ENCODE results near the gene ZBTB16.
A peak's percentile ranks its signal among the peaks of the same experiment; 100 is the strongest.

Gene ZBTB16

DNA sequence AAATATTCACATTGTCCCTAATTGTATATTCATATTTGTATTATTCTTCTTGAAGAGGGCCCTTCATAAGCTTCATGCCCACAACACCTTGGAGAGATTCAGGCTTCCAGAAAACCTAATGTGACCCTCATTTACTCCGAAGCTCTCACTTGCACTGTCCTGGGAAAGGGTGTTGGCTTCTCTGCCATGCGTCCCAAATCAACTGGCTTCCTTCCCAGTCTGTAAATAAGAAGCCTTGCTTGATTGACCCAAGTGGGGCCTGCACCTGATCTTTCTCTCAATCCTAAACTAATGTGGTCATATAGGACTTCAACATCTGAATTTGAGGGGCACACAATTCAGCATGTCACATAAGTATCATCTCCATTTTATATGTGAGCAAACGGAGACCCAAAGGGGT, 40.5 kb upstream of the ZBTB16 start:
- TF ChIP-seq, protein P1, sequence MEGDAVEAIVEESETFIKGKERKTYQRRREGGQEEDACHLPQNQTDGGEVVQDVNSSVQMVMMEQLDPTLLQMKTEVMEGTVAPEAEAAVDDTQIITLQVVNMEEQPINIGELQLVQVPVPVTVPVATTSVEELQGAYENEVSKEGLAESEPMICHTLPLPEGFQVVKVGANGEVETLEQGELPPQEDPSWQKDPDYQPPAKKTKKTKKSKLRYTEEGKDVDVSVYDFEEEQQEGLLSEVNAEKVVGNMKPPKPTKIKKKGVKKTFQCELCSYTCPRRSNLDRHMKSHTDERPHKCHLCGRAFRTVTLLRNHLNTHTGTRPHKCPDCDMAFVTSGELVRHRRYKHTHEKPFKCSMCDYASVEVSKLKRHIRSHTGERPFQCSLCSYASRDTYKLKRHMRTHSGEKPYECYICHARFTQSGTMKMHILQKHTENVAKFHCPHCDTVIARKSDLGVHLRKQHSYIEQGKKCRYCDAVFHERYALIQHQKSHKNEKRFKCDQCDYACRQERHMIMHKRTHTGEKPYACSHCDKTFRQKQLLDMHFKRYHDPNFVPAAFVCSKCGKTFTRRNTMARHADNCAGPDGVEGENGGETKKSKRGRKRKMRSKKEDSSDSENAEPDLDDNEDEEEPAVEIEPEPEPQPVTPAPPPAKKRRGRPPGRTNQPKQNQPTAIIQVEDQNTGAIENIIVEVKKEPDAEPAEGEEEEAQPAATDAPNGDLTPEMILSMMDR (conservative IDR thresholded peaks at IDR 0.05; ENCODE audit: control insufficient read depth, insufficient read depth, low read depth, low read length): no peak
- H3K4me3 ChIP-seq (ENCODE audit: control insufficient read depth, low read depth, low read length): no peak overlapping the region
- DNase-seq (ENCODE audit: low read depth): no peak

DNA sequence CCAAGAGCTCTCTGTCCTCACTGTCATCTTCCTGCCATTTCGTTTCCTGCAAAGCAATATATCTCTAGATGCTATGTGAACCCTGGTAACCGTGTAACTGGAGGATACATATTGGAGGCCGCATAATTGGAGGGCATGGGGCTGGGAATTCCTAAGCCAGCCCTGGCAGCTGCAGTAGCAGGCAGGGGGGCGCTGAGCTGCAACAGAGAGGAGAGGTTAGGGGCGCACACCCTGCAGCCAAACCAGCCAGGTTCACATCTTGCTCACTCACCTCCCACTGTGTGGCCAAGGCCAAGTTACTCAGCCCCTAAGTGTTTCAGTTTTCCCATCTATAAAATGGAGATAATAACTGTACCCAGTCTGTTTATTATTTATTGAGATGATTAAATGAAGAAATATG, 39.9 kb upstream of the ZBTB16 start:
- TF ChIP-seq, protein P1 (conservative IDR thresholded peaks at IDR 0.05; ENCODE audit: control insufficient read depth, insufficient read depth, low read depth, low read length): no peak
- no peak overlapping the region for H3K4me3 ChIP-seq (ENCODE audit: control insufficient read depth, low read depth, low read length)
- no peak for DNase-seq (ENCODE audit: low read depth)

DNA sequence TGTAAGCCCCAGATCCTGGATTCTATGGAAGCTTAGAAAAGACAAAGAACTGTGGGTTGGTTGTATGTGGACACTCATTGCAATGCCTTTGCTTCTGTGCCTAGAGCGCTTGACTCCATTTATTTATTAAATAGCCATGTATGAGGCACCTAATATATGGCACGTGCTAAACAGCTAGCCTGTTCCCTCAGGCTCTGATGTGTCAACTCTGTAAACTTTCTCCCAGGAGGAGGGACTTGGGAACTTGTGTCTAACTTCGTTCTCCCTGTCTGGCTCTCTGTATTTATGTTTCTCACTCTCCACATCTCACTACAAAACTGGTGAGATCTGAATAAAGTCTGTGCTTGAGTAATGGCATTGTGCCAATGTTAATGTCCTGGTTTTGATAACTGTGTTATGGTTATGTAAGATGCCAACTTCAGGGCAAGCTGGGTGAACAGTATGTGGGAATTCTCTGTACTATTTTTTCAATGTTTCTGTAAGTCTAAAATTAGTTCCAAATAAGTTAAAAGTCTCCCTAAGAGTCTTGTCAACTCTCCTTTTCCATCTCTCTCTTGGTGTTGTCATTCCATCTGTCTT, 34.1 kb upstream of the ZBTB16 start:
- no peak for DNase-seq (ENCODE audit: low read depth)
- TF ChIP-seq, protein P1 (conservative IDR thresholded peaks at IDR 0.05; ENCODE audit: control insufficient read depth, insufficient read depth, low read depth, low read length): no peak

DNA sequence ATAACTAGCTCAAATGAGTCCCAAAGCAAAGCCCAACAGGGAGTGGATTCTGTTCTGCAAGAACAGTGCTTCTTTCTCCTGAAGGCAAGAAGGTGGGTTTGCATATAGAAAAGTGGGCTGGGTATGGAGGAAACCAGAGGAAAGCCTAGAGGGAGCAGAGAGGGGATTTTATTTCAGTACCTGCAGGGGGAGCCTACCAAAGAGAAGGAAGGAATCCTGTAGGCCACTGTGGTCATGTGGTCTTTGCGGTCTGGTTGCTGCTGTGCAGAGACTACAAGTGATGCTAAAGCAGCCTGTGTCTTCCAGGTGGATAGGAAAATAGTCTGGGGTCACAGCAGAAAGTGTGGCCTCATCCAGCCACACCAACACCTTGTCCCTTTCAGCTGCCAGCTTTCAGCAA, 33.2 kb upstream of the ZBTB16 start:
- H3K4me3 ChIP-seq (ENCODE audit: control insufficient read depth, low read depth, low read length): no peak overlapping the region
- TF ChIP-seq, protein P1 (conservative IDR thresholded peaks at IDR 0.05; ENCODE audit: control insufficient read depth, insufficient read depth, low read depth, low read length): peak; percentile 30
- peak; percentile 37 for DNase-seq (ENCODE audit: low read depth)

More for the DNA sequence above, 34.1 kb upstream of the ZBTB16 start:
- H3K4me3 ChIP-seq (ENCODE audit: control insufficient read depth, low read depth, low read length): no peak overlapping the region

DNA sequence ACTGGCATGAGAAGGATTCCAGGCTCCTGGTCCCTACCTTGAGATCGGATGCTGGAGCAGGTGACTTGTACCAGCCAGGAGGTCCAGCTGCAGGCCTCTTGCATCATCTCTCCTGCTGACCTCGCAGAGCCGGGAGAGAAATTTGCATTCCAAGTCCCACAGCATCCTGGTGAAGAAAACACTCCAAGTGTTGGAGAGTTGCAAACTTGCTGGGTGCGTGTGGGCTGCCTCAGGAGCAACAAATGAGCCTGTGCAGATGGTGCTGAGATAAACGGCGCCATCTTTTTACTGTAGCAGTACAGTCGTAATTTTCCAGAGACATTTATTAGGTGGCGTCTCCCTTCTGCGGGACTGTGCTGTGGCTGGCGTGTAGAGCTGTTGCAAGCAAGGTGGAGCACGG, 32.1 kb upstream of the ZBTB16 start:
- TF ChIP-seq, protein P1 (conservative IDR thresholded peaks at IDR 0.05; ENCODE audit: control insufficient read depth, insufficient read depth, low read depth, low read length): no peak
- no peak for DNase-seq (ENCODE audit: low read depth)
- no peak overlapping the region for H3K4me3 ChIP-seq (ENCODE audit: control insufficient read depth, low read depth, low read length)

DNA sequence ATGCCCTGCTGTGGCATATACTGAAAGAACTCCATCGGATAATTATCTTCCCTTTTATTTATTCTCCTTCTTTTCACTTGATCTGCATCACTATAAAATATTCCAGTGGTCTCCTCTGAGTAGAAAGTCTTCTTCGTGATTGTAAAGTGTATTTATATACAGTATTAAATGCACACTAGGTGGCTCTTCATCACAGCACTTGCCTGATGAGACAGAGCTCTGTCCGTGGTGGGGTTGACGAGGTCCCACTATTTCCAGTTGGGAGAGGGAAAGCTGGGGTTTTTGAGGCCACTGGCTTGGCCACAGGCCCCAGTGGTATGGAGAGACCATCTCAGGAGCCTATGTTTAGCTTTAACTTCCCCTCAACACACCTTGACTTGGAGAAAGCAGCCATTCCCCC, 31.6 kb upstream of the ZBTB16 start:
- no peak overlapping the region for H3K4me3 ChIP-seq (ENCODE audit: control insufficient read depth, low read depth, low read length)
- peak; percentile 30 for DNase-seq (ENCODE audit: low read depth)
- TF ChIP-seq, protein P1 (conservative IDR thresholded peaks at IDR 0.05; ENCODE audit: control insufficient read depth, insufficient read depth, low read depth, low read length): peak; percentile 34
